ENCODE measurements around the gene RUNDC3A. TPM values are rescaled to one million over a fixed set of nuclear protein-coding genes. Genes with fewer than 3 reads are reported as not detected.

The RUNDC3A gene
- total RNA-seq, 1 donor from 2014 or later: 2.0 TPM

- no peaks in the 10 kb centered on the region for H3K36me3 Mint-ChIP-seq (ENCODE audit: low read depth, unreplicated experiment)
- no peak overlapping the region for H3K4me3 ChIP-seq (ENCODE audit: insufficient read depth, low read depth, low read length)
These were observed 30.4 kb upstream of the RUNDC3A start for GRCh38 chr17:44277976-44278375.

GRCh38 chr17:44279346-44279665 lies 29.1 kb upstream of the RUNDC3A start:
- DNase-seq (ENCODE audit: low read depth) (no peak), FAIRE-seq (no peak)
- Histone ChIP-seq H3K4me2 (ENCODE audit: low read length) (peak overlapping the region; percentile 76), H3K27me3 (ENCODE audit: insufficient read depth, low read length) (no peaks in the 10 kb centered on the region), H3K9ac (ENCODE audit: low read length) (no peak overlapping the region), H3K27ac (ENCODE audit: low read depth, low read length) (no peak overlapping the region), H3K9me3 (ENCODE audit: insufficient read depth, low read depth, low read length) (no peaks in the 10 kb centered on the region), H4K20me1 (ENCODE audit: insufficient read depth, low read length) (no peaks in the 10 kb centered on the region), H3K36me3 (ENCODE audit: insufficient read depth, low read length) (no peaks in the 10 kb centered on the region), H2AFZ (ENCODE audit: low read depth, low read length) (peak overlapping the region; percentile 29), H3K79me2 (ENCODE audit: insufficient read depth, low read length) (no peaks in the 10 kb centered on the region), H3K4me3 (ENCODE audit: insufficient read depth, low read depth, low read length) (no peak overlapping the region), H3K4me1 (ENCODE audit: insufficient read depth, low read length) (peaks cover 20% of the 10 kb centered on the region)
- Mint-ChIP-seq H3K4me3 (ENCODE audit: unreplicated experiment) (peak overlapping the region; percentile 64), H3K36me3 (ENCODE audit: low read depth, unreplicated experiment) (no peaks in the 10 kb centered on the region), H3K4me1 (ENCODE audit: low read depth, unreplicated experiment) (peaks cover 10% of the 10 kb centered on the region), H3K9me3 (ENCODE audit: unreplicated experiment) (no peaks in the 10 kb centered on the region), H3K27ac (ENCODE audit: unreplicated experiment) (peak overlapping the region; percentile 85), H3K27me3 (ENCODE audit: low read depth, unreplicated experiment) (peaks cover 36% of the 10 kb centered on the region)
- TF ChIP-seq EZH2 (IDR thresholded peaks at IDR 0.05; ENCODE audit: insufficient read depth, low read length) (no peak), CTCF (IDR thresholded peaks at IDR 0.05; ENCODE audit: insufficient read depth, low read depth, low read length) (no peak)

More at GRCh38 chr17:44277976-44278375, 30.4 kb upstream of the RUNDC3A start:
- FAIRE-seq (no peak), DNase-seq (ENCODE audit: low read depth) (peak; percentile 42)
- Histone ChIP-seq H3K4me2 (ENCODE audit: low read length) (no peak overlapping the region), H3K27me3 (ENCODE audit: insufficient read depth, low read length) (no peaks in the 10 kb centered on the region), H3K79me2 (ENCODE audit: insufficient read depth, low read length) (no peaks in the 10 kb centered on the region), H4K20me1 (ENCODE audit: insufficient read depth, low read length) (no peaks in the 10 kb centered on the region), H2AFZ (ENCODE audit: low read depth, low read length) (no peak overlapping the region), H3K9ac (ENCODE audit: low read length) (no peak overlapping the region), H3K9me3 (ENCODE audit: insufficient read depth, low read depth, low read length) (no peaks in the 10 kb centered on the region), H3K36me3 (ENCODE audit: insufficient read depth, low read length) (no peaks in the 10 kb centered on the region), H3K27ac (ENCODE audit: low read depth, low read length) (no peak overlapping the region), H3K4me1 (ENCODE audit: insufficient read depth, low read length) (peaks cover 20% of the 10 kb centered on the region)
- H3K4me1 Mint-ChIP-seq (ENCODE audit: low read depth, unreplicated experiment): peaks cover 10% of the 10 kb centered on the region
- TF ChIP-seq EZH2 (IDR thresholded peaks at IDR 0.05; ENCODE audit: insufficient read depth, low read length) (no peak), CTCF (IDR thresholded peaks at IDR 0.05; ENCODE audit: insufficient read depth, low read depth, low read length) (no peak)
- H3K4me3 Mint-ChIP-seq (ENCODE audit: unreplicated experiment): no peak overlapping the region
- H3K9me3 Mint-ChIP-seq (ENCODE audit: unreplicated experiment): no peaks in the 10 kb centered on the region
- H3K27ac Mint-ChIP-seq (ENCODE audit: unreplicated experiment): no peak overlapping the region
- H3K27me3 Mint-ChIP-seq (ENCODE audit: low read depth, unreplicated experiment): peaks cover 35% of the 10 kb centered on the region

- Histone ChIP-seq H3K9ac (ENCODE audit: low read length) (peak overlapping the region; percentile 47), H3K4me2 (ENCODE audit: low read length) (peak overlapping the region; percentile 76), H3K27me3 (ENCODE audit: insufficient read depth, low read length) (no peaks in the 10 kb centered on the region), H3K79me2 (ENCODE audit: insufficient read depth, low read length) (no peaks in the 10 kb centered on the region), H4K20me1 (ENCODE audit: insufficient read depth, low read length) (no peaks in the 10 kb centered on the region), H2AFZ (ENCODE audit: low read depth, low read length) (peak overlapping the region; percentile 29), H3K9me3 (ENCODE audit: insufficient read depth, low read depth, low read length) (no peaks in the 10 kb centered on the region), H3K27ac (ENCODE audit: low read depth, low read length) (peak overlapping the region; percentile 47), H3K4me3 (ENCODE audit: insufficient read depth, low read depth, low read length) (no peak overlapping the region), H3K36me3 (ENCODE audit: insufficient read depth, low read length) (no peaks in the 10 kb centered on the region), H3K4me1 (ENCODE audit: insufficient read depth, low read length) (peaks cover 20% of the 10 kb centered on the region)
- DNase-seq (ENCODE audit: low read depth) (peak; percentile 79), FAIRE-seq (no peak)
- H3K4me1 Mint-ChIP-seq (ENCODE audit: low read depth, unreplicated experiment): peaks cover 10% of the 10 kb centered on the region
- H3K4me3 Mint-ChIP-seq (ENCODE audit: unreplicated experiment): peak overlapping the region; percentile 64
- peak overlapping the region; percentile 85 for H3K27ac Mint-ChIP-seq (ENCODE audit: unreplicated experiment)
- no peak for TF ChIP-seq EZH2 (IDR thresholded peaks at IDR 0.05; ENCODE audit: insufficient read depth, low read length)
- no peak for TF ChIP-seq CTCF (IDR thresholded peaks at IDR 0.05; ENCODE audit: insufficient read depth, low read depth, low read length)
- H3K27me3 Mint-ChIP-seq (ENCODE audit: low read depth, unreplicated experiment): peaks cover 39% of the 10 kb centered on the region
- peaks cover 1% of the 10 kb centered on the region for H3K36me3 Mint-ChIP-seq (ENCODE audit: low read depth, unreplicated experiment)
- H3K9me3 Mint-ChIP-seq (ENCODE audit: unreplicated experiment): no peaks in the 10 kb centered on the region
These were observed 28.6 kb upstream of the RUNDC3A start for GRCh38 chr17:44279666-44280391.

Measured in astrocyte (in vitro differentiated cells and primary cell).